T1000 (cell line): ENCODE results near the gene RPS4Y1.
"Not testable (repeated sequence)": the region's sequence is repeated elsewhere in the genome, so short reads cannot be mapped to it uniquely, and the experiment has no call there.

Experiments
- DNase-seq: peaks from one replicate; lab custom pipeline; 2025; ENCODE audit warnings: mixed read lengths; lab: John Stamatoyannopoulos, UW

RPS4Y1 gene

DNA sequence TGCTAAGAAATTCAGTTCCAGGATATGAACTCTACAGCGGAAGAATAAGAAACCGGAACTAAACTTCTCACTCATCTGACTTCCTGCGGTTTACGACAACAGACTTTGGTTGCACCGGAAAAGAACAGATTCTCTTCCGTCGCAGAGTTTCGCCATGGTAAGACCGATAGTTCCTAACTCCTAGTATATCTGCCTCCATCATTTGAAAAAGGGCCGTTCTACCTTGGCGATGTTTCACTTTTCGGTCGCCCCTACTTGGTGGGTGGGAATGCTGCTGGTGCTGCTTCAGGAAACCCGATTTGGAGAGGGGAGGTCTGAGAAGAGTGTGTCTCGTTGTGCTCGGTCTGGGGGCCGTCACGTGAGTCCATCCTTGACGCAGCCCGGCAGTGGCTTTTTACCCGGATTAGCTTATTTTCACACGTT lies at the start of gene RPS4Y1:
TSS of gene RPS4Y1 (plus strand) at position 132 of the 423 bp plus-strand sequence. CDS start at position 155, 23 bp downstream.
- DNase-seq = peak; percentile 53

DNA sequence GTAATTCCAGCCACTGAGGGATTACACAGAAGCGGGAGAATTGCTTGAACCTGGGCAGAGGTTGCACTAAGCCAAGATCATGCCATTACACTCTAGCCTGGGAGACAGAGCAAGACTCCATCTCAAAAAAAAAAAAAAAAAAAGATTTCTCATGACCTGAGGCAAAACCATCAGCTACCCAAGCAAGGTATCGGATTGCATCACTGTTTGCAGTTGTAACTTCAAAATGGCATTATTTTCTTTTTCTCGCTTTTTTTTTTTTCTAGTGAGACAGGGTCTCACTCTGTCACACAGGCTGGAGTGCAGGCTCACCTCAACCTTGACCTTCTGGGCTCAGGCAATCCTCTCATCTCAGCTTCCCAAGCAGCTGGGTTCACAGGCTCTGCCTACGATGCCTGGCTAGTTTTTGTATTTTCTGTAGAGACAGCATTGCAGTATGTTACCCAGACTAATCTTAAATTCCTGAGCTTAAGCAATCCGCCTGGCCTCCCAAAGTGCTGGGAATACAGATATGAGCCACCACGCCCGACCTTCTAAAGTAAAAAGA lies 44.4 kb upstream of the RPS4Y1 start:
- DNase-seq = no peak

DNA sequence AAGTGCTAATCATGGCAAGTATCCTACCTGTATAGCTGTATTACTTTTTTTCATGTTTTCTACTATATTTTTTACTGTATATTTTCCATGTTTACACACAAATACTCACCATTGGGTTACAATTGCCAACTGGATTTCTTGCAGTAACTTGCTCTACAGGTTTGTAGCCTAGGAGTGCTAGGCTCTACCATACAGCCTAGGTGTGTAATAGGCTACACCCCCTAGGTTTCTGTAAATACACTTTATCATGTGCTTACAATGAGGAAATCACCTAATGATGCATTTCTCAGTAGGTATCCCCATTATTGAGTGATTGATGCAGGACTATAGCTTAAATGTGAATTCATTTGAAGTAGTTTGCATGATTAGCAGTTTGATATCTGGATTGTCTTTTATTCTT lies 43.4 kb upstream of the RPS4Y1 start:
- no peak for DNase-seq

- DNase-seq = no peak
Observed at GRCh38 chrY:2800246-2800645, 41.2 kb upstream of the RPS4Y1 start.

DNA sequence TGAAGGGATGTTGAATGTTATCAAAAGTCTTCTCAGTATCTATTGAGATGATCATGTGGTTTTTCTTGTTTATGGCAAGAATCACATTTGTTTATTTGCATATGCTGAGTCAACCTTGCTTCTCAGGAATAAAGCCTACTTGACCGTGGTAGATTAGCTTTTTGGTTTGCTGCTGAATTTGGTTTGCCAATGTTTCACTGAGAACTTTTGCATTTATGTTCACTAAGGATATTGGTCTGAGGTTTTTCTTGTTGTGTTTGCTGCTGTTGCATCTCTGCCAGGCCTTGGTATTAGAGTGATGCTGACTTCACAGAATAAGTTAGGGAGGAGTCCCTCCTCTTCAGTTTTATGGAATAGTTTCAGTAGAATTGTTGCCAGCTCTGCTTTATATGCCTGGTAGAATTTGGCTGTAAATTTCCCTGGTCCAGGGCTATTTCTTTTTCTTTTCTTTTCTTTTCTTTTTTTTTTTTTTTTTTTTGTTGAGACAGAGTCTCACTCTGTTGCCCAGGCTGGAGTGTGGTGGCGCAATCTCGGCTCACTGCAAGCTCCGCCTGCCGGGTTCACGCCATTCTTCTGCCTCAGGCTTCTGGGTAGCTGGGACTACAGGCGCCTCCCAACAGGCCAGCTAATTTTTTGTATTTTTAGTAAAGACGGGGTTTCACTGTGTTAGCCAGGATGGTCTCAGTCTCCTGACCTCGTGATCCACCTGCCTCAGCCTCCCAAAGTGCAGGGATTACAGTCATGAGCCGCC lies 24.1 kb upstream of the RPS4Y1 start:
- DNase-seq = peak; percentile 1

- DNase-seq = no peak
Observed at GRCh38 chrY:2824471-2824870, 16.9 kb upstream of the RPS4Y1 start.

- DNase-seq = no peak
Observed at GRCh38 chrY:2828497-2828896, 12.9 kb upstream of the RPS4Y1 start.

DNA sequence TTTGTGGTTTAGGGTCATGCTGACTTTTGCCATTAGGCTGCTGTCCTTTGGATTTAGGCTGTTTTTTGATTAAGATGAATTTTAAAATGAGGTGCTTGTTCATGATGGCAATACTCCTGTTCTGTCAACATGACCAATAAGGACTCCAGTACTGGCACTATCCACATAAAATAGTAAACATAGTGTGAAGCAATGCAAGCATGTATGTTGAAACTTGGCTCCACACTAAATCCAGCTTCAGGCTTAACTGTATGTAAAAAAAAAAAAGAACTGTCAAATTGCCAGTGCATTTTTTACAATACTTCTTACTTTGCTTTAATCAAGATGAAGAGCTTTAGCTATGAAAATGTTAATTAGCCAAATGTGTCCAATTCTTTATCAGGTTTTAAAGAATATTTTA lies 6.2 kb upstream of the RPS4Y1 start:
- no peak for DNase-seq

DNA sequence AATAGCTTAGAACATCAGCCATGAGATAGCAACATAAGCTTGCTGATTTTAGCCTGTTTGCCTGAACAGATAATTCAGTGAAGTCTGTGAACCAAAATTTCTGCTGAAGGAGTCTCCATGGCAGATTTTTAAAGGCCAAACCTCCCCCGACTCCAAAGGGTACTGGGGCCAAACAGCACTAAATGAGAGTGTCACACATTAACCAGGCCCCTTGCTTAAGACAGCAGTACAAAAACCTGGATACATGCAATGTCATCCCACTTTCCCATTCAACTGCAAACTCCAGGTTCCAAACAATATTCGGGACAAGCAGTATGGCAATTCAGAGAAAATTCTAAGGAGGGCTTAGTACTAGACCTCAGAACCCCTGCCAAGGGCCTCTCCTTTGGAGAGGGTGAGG lies 4.3 kb upstream of the RPS4Y1 start:
- no peak for DNase-seq

DNA sequence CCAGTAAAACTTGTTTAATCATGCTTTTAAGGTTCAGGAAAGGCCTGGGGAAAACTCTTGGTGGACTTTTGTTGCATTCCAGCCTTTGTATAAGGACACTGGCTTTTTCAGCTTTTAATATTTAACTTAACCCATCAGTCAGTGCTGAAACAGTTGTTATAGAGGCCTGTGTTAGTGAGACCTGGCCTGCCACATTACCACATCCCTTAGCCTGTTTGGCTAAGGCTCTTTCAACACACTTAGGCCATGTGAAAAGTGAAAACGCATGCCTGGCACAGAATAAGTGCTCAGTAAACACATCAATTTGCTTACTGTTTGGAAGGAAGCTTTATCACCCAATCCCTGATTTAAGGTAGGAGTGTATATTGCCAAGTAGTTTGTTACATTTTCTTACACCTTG lies 3.5 kb upstream of the RPS4Y1 start:
- DNase-seq = no peak

GRCh38 chrY:2846791-2847190 lies 5.4 kb downstream of the RPS4Y1 start:
- DNase-seq = no peak

DNA sequence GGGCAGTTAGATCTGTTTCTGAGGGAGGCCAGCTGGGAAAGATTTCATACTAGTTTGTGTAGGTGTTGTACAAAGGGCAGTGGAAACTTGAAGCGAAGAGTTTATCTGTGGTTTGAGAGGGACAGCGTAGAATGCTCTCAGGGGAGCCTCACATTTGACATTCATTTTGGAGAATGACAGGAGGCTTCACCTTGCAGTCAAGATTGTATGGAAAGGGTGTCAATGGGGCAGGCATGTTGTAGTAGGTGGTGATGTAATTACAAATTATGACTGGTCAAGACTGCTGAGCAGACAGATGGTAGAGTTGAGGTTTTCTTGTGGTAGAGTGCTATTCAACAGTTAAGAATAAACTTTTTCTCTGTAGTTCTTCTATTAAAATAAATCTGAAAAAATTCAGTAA lies 7.0 kb downstream of the RPS4Y1 start:
- no peak for DNase-seq

DNA sequence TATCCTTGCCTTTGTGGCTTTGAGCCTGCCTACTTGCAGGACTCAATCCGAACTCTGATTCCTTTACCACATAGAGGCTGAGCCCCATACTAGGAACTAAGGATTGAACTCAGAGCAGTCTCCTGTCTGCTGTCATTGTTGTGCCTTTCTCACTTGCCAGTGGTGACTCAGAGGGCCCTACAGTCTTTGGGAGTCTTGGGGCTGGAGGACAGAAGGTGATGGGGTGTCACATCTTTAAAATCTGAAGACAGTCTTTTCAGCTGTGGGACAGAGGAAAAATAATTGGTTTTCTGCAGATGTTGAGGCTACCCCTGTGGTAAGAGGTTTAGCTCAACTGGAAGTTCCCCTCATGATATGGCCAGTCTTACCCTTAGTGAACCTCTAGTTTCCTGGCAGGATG lies 8.0 kb downstream of the RPS4Y1 start:
- DNase-seq = no peak

DNA sequence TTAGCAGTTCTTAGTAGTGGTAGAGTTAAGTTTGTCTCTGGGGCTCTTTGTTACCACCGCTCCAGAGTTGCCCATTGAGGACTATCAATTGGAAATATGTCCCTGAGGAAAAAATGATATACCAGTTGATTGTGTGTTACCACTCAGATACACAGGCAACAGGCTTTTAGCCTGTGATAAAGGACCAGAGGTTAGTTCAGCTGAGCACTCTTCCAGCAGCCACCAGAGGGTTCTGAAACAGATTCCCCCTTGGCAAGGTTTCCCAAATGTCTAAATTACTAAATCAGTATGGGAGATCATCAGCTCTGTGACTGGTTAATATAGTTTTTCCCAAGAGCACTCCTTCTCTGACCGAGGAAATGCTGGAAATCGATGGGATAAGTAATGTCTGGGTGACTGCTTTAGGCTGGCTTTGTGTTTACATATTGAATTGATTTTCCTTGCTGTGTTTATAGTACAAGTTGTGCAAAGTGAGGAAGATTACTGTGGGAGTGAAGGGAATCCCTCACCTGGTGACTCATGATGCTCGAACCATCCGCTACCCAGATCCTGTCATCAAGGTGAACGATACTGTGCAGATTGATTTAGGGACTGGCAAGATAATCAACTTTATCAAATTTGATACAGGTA lies 12.9 kb downstream of the RPS4Y1 start:
- DNase-seq = no peak

DNA sequence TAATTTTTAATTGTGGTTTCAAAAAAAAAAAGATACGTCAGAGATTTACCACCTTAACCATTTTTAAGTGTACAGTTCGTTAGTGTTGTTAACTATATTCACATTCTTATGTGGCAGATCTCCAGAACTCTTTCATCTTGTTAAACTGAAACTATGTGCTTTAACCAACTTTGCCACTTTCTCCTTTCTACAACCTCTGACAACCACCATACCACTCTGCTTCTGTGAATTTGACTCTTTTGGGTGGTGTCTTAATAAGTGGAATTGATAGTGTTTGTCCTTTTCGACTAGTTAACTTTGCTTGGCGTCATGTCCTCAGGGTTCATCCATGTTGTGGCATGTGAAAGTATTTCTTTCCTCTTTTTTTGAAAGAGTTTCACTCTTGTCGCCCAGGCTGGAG lies 15.7 kb downstream of the RPS4Y1 start:
- no peak for DNase-seq

GRCh38 chrY:2857686-2858085 lies 16.3 kb downstream of the RPS4Y1 start:
- DNase-seq = no peak

DNA sequence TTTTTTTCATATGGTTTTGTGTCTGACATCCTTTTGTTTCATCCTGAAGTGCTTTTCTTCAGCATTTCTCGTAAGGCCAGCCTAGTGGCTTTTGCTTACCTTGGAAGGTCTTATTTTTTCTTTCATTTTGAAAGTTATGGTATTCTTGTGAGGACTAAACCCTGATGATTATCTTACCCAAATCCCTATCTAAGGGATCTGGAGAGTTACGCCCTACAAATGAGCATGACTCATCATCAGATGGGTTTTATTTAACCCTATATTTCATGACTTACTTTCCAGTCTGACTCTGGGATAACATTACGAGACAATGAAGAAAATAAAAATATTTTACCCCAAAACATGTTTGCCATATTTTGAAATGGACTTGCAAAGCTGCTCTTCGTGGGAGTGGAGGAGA lies 18.4 kb downstream of the RPS4Y1 start:
- DNase-seq = no peak

- no peak for DNase-seq
Observed at GRCh38 chrY:2860511-2860910, 19.1 kb downstream of the RPS4Y1 start.

DNA sequence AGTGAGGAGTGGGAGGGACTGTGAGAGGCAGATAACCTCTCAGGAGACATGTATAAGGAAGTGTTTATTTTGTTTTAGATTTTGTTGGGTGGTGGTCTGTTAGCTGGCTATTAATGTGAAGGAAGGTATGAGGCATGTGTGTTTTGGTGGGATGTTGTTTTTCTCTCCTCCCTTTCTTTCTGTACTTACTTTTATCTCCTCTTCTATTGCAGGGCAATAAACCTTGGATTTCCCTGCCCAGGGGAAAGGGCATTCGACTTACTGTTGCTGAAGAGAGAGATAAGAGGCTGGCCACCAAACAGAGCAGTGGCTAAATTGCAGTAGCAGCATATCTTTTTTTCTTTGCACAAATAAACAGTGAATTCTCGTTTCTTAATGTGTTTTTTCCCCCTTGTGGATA lies 25.2 kb downstream of the RPS4Y1 start:
- no peak for DNase-seq

DNA sequence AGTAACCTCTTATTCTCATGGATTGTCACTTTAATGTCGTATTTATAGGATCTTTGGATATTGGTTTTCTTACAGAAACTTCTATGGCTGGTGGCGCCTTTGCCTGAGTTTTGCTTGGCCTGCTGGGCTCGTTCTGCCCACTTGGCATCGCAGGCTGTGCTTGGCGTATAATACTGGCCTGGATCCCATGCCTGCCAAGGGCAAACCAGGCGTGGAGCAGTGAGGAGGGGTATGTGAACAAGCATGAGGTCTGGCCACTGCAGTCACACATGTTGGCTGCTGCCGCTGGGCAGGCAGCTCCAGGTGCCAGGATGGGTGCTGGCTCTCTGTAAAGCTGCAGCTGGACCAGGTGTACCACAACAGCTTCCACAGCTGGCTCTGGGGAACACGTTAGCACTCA lies 26.1 kb downstream of the RPS4Y1 start:
- no peak for DNase-seq

DNA sequence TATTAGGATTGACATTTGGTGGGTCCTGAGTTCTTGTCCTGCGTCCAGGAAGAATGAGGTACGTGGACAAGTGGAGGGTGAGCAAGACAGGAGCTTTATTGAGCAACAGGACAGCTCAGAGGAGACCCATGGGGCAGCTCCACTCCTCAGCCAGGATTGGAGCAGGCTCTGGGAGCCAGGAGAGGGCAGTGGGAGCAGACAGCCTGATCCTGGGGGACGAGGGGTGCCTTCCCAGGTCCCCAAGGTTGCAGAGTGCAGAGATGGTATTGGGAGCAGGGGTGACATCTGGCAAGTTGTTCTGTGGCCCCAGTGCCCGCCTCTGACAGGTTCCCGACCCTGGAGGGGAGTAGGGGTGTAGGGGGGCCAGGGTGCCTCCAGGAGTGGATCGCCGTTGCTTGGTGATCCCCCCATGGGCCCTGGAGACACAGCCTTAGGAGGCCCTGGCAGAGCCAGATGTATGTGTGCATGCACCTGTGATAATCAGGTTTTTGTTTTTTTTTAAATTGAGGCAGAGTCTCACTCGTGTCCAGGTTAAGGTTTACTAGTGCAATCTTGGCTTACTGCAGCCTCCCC lies 26.7 kb downstream of the RPS4Y1 start:
- no peak for DNase-seq

DNA sequence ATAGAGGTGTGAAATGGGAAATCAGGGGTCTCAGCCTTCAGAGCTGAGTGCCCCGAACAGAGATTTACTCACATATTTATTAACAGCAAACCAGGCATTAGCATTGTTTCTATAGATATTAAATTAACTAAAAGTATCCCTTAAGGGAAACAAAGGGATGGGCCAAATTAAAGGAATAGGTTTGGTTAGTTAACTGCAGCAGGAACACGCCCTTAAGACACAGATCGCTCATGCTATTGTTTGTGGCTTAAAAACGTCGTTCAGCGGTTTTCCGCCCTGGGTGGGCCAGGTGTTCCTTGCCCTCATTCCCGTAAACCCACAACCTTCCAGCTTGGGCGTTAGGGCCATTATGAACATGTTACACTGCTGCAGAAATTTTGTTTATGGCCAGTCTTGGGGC lies 30.8 kb downstream of the RPS4Y1 start:
- not testable (repeated sequence) for DNase-seq

- DNase-seq = no peak
Observed at GRCh38 chrY:2874211-2874610, 32.8 kb downstream of the RPS4Y1 start.
